Measurements from ENCODE around the gene HPS3.

DNA sequence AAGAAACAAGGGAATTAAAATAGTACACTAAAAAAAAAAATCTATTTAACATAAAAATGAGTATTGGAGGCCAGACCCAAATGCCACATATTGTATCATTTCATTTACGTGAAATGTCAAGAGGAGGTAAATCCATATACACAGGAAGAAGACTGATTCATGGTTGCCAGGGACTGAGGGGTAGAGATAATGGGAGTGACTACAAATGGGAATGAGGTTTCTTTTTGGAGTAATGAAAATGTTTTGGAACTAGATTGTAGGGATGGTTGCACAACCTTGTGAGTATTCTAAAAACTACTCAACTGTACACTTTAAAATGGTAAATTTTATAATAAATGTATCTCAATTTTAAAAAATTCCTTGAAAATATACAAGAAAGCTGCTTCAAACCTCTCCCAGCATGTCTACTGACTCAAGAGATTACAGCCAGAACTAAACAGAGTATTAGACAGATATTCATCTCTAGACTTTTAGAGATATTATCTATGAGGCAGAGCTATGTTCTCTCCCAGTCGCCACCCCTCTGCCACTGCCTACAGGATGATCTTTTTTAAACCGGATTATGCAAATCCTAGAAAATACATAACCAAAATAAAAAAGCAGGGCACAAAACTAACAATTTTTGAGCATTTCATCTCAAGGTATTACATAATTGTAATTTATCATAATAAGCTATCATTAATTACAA is 49.3 kb upstream of the HPS3 start:
- no peak for TF ChIP-seq CTCF (IDR thresholded peaks at IDR 0.05; ENCODE audit: low read length)
- no peak for TF ChIP-seq EZH2 (optimal IDR thresholded peaks at IDR 0.05; ENCODE audit: low read depth, low read length)
